Activated T-helper 9 cell treated with anti-CD3 and anti-CD28 coated beads, Interleukin-2, amount 50 U/mL, for 16 hours (primary cell): ENCODE measurements around the gene CCDC91.
"Not testable (repeated sequence)": the region's sequence is repeated elsewhere in the genome, so short reads cannot be mapped to it uniquely, and the experiment has no call there.

Experiments used
- DNase-seq: peaks from one replicate; pipeline ENCODE4 v3.0.0-alpha.2; 2020; ENCODE audit warnings: low read depth

The CCDC91 gene

GRCh38 chr12:28367993-28368392 is 177.7 kb downstream of the CCDC91 start:
- DNase-seq, result no peak

- no peak for DNase-seq
These were observed 179.2 kb downstream of the CCDC91 start for GRCh38 chr12:28369483-28369882.

GRCh38 chr12:28374556-28374955 is 184.3 kb downstream of the CCDC91 start:
- no peak for DNase-seq

GRCh38 chr12:28378736-28379135 is 188.5 kb downstream of the CCDC91 start:
- DNase-seq, result no peak

- not testable (repeated sequence) for DNase-seq
These were observed 189.5 kb downstream of the CCDC91 start for GRCh38 chr12:28379779-28380178.

GRCh38 chr12:28383368-28383767 is 193.1 kb downstream of the CCDC91 start:
- no peak for DNase-seq

- DNase-seq, result no peak
These were observed 198.6 kb downstream of the CCDC91 start for GRCh38 chr12:28388879-28389278.

GRCh38 chr12:28390206-28390605 is 199.9 kb downstream of the CCDC91 start:
- DNase-seq, result no peak

- DNase-seq, result no peak
These were observed 200.6 kb downstream of the CCDC91 start for GRCh38 chr12:28390761-28391385.

GRCh38 chr12:28409892-28410291 is 219.6 kb downstream of the CCDC91 start:
- DNase-seq, result no peak

- DNase-seq, result no peak
These were observed 223.3 kb downstream of the CCDC91 start for GRCh38 chr12:28413460-28414109.

GRCh38 chr12:28415755-28416154 is 225.5 kb downstream of the CCDC91 start:
- DNase-seq, result no peak

- DNase-seq, result no peak
These were observed 231.1 kb downstream of the CCDC91 start for GRCh38 chr12:28421374-28421773.

- DNase-seq, result no peak
These were observed 234.7 kb downstream of the CCDC91 start for GRCh38 chr12:28424965-28425364.

- no peak for DNase-seq
These were observed 235.3 kb downstream of the CCDC91 start for GRCh38 chr12:28425526-28425925.

GRCh38 chr12:28427046-28427445 is 236.8 kb downstream of the CCDC91 start:
- DNase-seq, result no peak

- no peak for DNase-seq
These were observed 249.9 kb downstream of the CCDC91 start for GRCh38 chr12:28440081-28440608.

- no peak for DNase-seq
These were observed 251.8 kb downstream of the CCDC91 start for GRCh38 chr12:28442101-28442500.

- DNase-seq, result no peak
These were observed 253.1 kb downstream of the CCDC91 start for GRCh38 chr12:28443337-28443736.

- DNase-seq, result no peak
These were observed 255.8 kb downstream of the CCDC91 start for GRCh38 chr12:28446031-28446430.

GRCh38 chr12:28453686-28454085 is 263.4 kb downstream of the CCDC91 start:
- no peak for DNase-seq

GRCh38 chr12:28456934-28457710 is 266.9 kb downstream of the CCDC91 start:
- no peak for DNase-seq

GRCh38 chr12:28457785-28458184 is 267.5 kb downstream of the CCDC91 start:
- DNase-seq, result no peak
